Stimulated activated CD4-positive, alpha-beta T cell treated with anti-CD3 and anti-CD28 coated beads, Interleukin-1b, Interleukin-23, amount 100 ng/mL, for 48 hours (primary cell): ENCODE data around the gene MEX3B.
"Not testable (repeated sequence)": the region's sequence is repeated elsewhere in the genome, so short reads cannot be mapped to it uniquely, and the experiment has no call there.

Source experiments
- DNase-seq: peaks from one replicate; pipeline ENCODE4 v3.0.0-alpha.2; 2020

Gene MEX3B

DNA sequence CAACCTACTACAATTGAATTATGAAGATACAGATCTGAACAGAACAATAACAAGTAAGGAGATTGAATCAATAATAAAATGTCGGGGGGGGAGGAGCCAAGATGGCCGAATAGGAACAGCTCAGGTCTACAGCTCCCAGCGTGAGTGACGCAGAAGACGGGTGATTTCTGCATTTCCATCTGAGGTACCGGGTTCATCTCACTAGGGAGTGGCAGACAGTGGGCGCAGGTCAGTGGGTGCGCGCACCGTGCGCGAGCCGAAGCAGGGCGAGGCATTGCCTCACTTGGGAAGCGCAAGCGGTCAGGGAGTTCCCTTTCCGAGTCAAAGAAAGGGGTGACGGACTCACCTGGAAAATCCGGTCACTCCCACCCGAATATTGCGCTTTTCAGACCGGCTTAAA is 50.7 kb downstream of the MEX3B start:
- DNase-seq, result not testable (repeated sequence)

DNA sequence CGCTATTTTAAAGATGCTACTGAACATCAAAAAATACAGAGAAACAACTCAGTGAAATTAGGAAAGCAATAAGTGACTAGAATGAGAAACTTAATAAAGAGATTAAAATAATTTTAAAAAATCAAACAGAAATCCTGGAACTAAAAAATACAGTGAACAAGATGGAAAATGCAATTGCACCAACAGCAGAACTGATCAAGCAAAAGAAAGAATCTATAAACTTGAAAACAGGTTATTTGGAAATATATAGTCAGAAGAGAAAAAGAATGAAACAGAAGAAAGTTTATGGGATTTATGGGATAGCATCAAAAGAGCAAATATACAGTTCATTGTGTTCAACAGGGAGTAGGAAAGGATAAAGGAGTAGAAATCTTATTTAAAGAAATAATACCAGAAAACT is 53.3 kb downstream of the MEX3B start:
- no peak for DNase-seq
